Renal cortical epithelial cell (primary cell): ENCODE measurements around the gene ANO7. TPM values are rescaled to one million over a fixed set of nuclear protein-coding genes. Genes with fewer than 3 reads are reported as not detected.

Experiments
- DNase-seq: peaks from one replicate; pipeline ENCODE4 v3.0.0-alpha.2; 2011; ENCODE audit warnings: low read depth
- total RNA-seq: library from RNA; depleted of rRNA; stranded (reverse); fragments of >200 nt; gene quantifications from 2 replicates; pipeline ENCODE4 v1.2.3, GENCODE V29; 2014

The ANO7 gene
- total RNA-seq, 1 donor from 2014 or later = 1.8 TPM

GRCh38 chr2:241273210-241274020 is 84.9 kb downstream of the ANO7 start:
- DNase-seq = no peak

- DNase-seq = peak; percentile 17
Observed at GRCh38 chr2:241274127-241274526, 85.7 kb downstream of the ANO7 start.

Other genes starting within 250 kb of the ANO7 start
- 1.6 and 4.2 TPM in 2 replicates for gene SNED1, start 190.1 kb upstream of the ANO7 start, total RNA-seq
- 30.0 and 44.8 TPM in 2 replicates for gene MTERF4, start 86.4 kb upstream of the ANO7 start, total RNA-seq
- gene PASK, start 39.2 kb upstream of the ANO7 start, total RNA-seq = 3.1 and 3.9 TPM in 2 replicates
- gene PPP1R7, start 38.2 kb upstream of the ANO7 start, total RNA-seq = 46.6 and 64.8 TPM in 2 replicates
- 531 and 826 TPM in 2 replicates for gene HDLBP, start 127.0 kb downstream of the ANO7 start, total RNA-seq
- 560 and 750 TPM in 2 replicates for gene SEPTIN2, start 127.2 kb downstream of the ANO7 start, total RNA-seq
- 51.6 and 62.0 TPM in 2 replicates for gene FARP2, start 167.6 kb downstream of the ANO7 start, total RNA-seq